Activated CD8-positive, alpha-beta memory T cell treated with anti-CD3 and anti-CD28 coated beads for 4 hours (primary cell): ENCODE results near the gene TOR2A.

Source experiments
- DNase-seq, 2 donors: peaks; one replicate each; pipeline ENCODE4 v3.0.0-alpha.2; 2020; ENCODE audit warnings: low read depth in 2 of 2

TOR2A gene

GRCh38 chr9:127720031-127720864, 14.8 kb downstream of the TOR2A start:
- DNase-seq: no peak

- DNase-seq: no peak
Observed at GRCh38 chr9:127717766-127718165, 17.3 kb downstream of the TOR2A start.

- no peak for DNase-seq
Observed at GRCh38 chr9:127716412-127716811, 18.7 kb downstream of the TOR2A start.

- peak; percentile 93 to 94 for DNase-seq
Observed at GRCh38 chr9:127715470-127716337, 19.4 kb downstream of the TOR2A start, which contains the start of the genes PTRH1 and TTC16. Gene PTRH1 (minus strand): TSS chr9:127715663. CDS start chr9:127715639, 24 bp downstream. Gene TTC16 (plus strand): TSS chr9:127716079. CDS start chr9:127716146, 67 bp downstream.

- no peak for DNase-seq
Observed at GRCh38 chr9:127714951-127715469, 20.1 kb downstream of the TOR2A start.

GRCh38 chr9:127714020-127714750, 20.9 kb downstream of the TOR2A start:
- no peak for DNase-seq

GRCh38 chr9:127712867-127713266, 22.2 kb downstream of the TOR2A start:
- no peak for DNase-seq

- no peak for DNase-seq
Observed at GRCh38 chr9:127712371-127712770, 22.7 kb downstream of the TOR2A start.

GRCh38 chr9:127711831-127712274, 23.2 kb downstream of the TOR2A start:
- no peak for DNase-seq

- DNase-seq: no peak
Observed at GRCh38 chr9:127711226-127711701, 23.8 kb downstream of the TOR2A start.

GRCh38 chr9:127710204-127710783, 24.8 kb downstream of the TOR2A start:
- DNase-seq: no peak

- DNase-seq: no peak
Observed at GRCh38 chr9:127708952-127709587, 26.0 kb downstream of the TOR2A start.

- peak; percentile 7 to 24 for DNase-seq
Observed at GRCh38 chr9:127707766-127708165, 27.3 kb downstream of the TOR2A start.

GRCh38 chr9:127706836-127707241, 28.3 kb downstream of the TOR2A start, which contains the start of gene CFAP157:
Gene CFAP157 (plus strand): TSS chr9:127706988. CDS start chr9:127707032, 44 bp downstream.
- no peak for DNase-seq

- no peak for DNase-seq
Observed at GRCh38 chr9:127705577-127706379, 29.3 kb downstream of the TOR2A start.

- no peak for DNase-seq
Observed at GRCh38 chr9:127703289-127703946, 31.7 kb downstream of the TOR2A start.

- DNase-seq: no peak
Observed at GRCh38 chr9:127700594-127701255, 34.4 kb downstream of the TOR2A start.

GRCh38 chr9:127700140-127700539, 35.0 kb downstream of the TOR2A start:
- DNase-seq: no peak
